GM12878 (cell line): ENCODE measurements around the gene GPC5.

Source experiments
- CREB1 ChIP-seq: IDR thresholded peaks from 2 replicates; pipeline ENCODE4 v1.6.1; 2012; ENCODE audit warnings: low read depth, mild to moderate bottlenecking, inconsistent platforms
- CTCF ChIP-seq, 3 experiments: IDR thresholded peaks in 2 of 3; conservative IDR thresholded peaks in 1 of 3; 2 replicates each; pipeline ENCODE4 v1.5.1; 2011; ENCODE audit warnings: low read depth in 3 of 3, low read length in 3 of 3, mild to moderate bottlenecking in 3 of 3, control low read depth in 2 of 3, moderate library complexity in 2 of 3, inconsistent platforms in 1 of 3, mixed read lengths in 1 of 3; ENCODE audit not compliant: control insufficient read depth in 2 of 3, insufficient read depth in 1 of 3; ENCODE audit errors: extremely low read depth in 1 of 3
- ESRRA ChIP-seq: IDR thresholded peaks from 2 replicates; pipeline ENCODE4 v1.6.1; 2012; ENCODE audit warnings: mild to moderate bottlenecking, low read length, improper control_type of control experiment
- ETV6 ChIP-seq, 2 experiments: fragments of 450-650 bp in 1 of 2; IDR thresholded peaks in 1 of 2; conservative IDR thresholded peaks in 1 of 2; 2 replicates each; pipeline ENCODE4 v1.6.1; 2014; ENCODE audit warnings: antibody characterized with exemption in 1 of 2, borderline replicate concordance in 1 of 2, low read depth in 1 of 2, mild to moderate bottlenecking in 1 of 2, moderate library complexity in 1 of 2
- JUND ChIP-seq: IDR thresholded peaks from 2 replicates; pipeline ENCODE4 v1.6.1; 2012; ENCODE audit warnings: low read depth, mild to moderate bottlenecking, low read length, improper control_type of control experiment, moderate library complexity
- NFIC ChIP-seq: IDR thresholded peaks from 2 replicates; pipeline ENCODE4 v1.6.1; 2012; ENCODE audit warnings: low read depth, mild to moderate bottlenecking, inconsistent platforms, low read length, moderate library complexity
- POLR2A ChIP-seq: IDR thresholded peaks from 2 replicates; pipeline ENCODE4 v1.6.1; 2011; ENCODE audit warnings: low read depth, mild to moderate bottlenecking, low read length
- RAD21 ChIP-seq: IDR thresholded peaks from 2 replicates; pipeline ENCODE4 v1.6.1; 2011; ENCODE audit warnings: mild to moderate bottlenecking, low read depth, low read length, moderate library complexity; ENCODE audit not compliant: insufficient read depth
- USF1 ChIP-seq: IDR thresholded peaks from 2 replicates; pipeline ENCODE4 v1.6.1; 2011; ENCODE audit warnings: borderline replicate concordance, low read depth, mild to moderate bottlenecking, moderate library complexity, mixed read lengths, low read length; ENCODE audit not compliant: insufficient read depth; ENCODE audit errors: extremely low read length

GRCh38 chr13:91506759-91507158 is 108.3 kb downstream of the GPC5 start:
- no peak for TF ChIP-seq JUND
- TF ChIP-seq RAD21: no peak
- TF ChIP-seq POLR2A: no peak
- TF ChIP-seq NFIC: no peak
- TF ChIP-seq CREB1: no peak
- no peak for TF ChIP-seq USF1
- no peak for TF ChIP-seq ETV6 (conservative IDR thresholded peaks at IDR 0.05 in 1 of 2, IDR thresholded peaks at IDR 0.05 in 1 of 2; ENCODE audit: borderline replicate concordance in 1 of 2, low read depth in 1 of 2)
- TF ChIP-seq ESRRA: no peak
- TF ChIP-seq CTCF (IDR thresholded peaks at IDR 0.05 in 2 of 3, conservative IDR thresholded peaks at IDR 0.05 in 1 of 3; ENCODE audit: control insufficient read depth in 2 of 3, extremely low read depth in 1 of 3, insufficient read depth in 1 of 3, low read depth in 3 of 3, low read length in 3 of 3): no peak
